Kidney (tissue), 14 donors: Measurements from ENCODE around the gene ATP1B1. TPM values are rescaled to one million over a fixed set of nuclear protein-coding genes. Genes with fewer than 3 reads are reported as not detected.
"Not testable (repeated sequence)": the region's sequence is repeated elsewhere in the genome, so short reads cannot be mapped to it uniquely, and the experiment has no call there.

Source experiments
- DNase-seq, 5 donors: peaks; one replicate each; pipeline ENCODE4 v3.0.0-alpha.2; 2013 to 2020
- FAIRE-seq: peaks from 2 replicates; lab custom pipeline; 2012; peaks lifted over from hg19 to GRCh38; lab: Jason Lieb, UNC
- H3K27ac ChIP-seq, 2 donors: one replicate each; pipeline ENCODE4 v1.7.0; 2013; ENCODE audit warnings: low read depth in 2 of 2, low read length in 2 of 2, inconsistent platforms in 1 of 2
- H3K27me3 ChIP-seq: one replicate; pipeline ENCODE4 v1.7.1; 2013; ENCODE audit warnings: low read length, inconsistent platforms; ENCODE audit not compliant: control insufficient read depth, insufficient read depth
- H3K36me3 ChIP-seq, 3 donors: one replicate each; pipeline versions ENCODE4 v1.7.0 to v1.7.1; 2013; ENCODE audit warnings: low read length in 3 of 3, control low read depth in 1 of 3, inconsistent platforms in 1 of 3; ENCODE audit not compliant: insufficient read depth in 3 of 3, control insufficient read depth in 2 of 3
- H3K4me1 ChIP-seq, 3 donors: one replicate each; pipeline versions ENCODE4 v1.7.0 to v1.7.1; 2013; ENCODE audit warnings: low read length in 3 of 3, inconsistent platforms in 1 of 3, low read depth in 1 of 3; ENCODE audit not compliant: control insufficient read depth in 2 of 3, insufficient read depth in 2 of 3
- H3K4me3 ChIP-seq, 3 donors: one replicate each; pipeline versions ENCODE4 v1.7.0 to v1.8.1; 2013; ENCODE audit warnings: low read length in 3 of 3, control low read depth in 1 of 3, inconsistent platforms in 1 of 3
- H3K9ac ChIP-seq, 3 donors: one replicate each; pipeline versions ENCODE4 v1.7.0 to v1.7.1; 2013; ENCODE audit warnings: low read length in 3 of 3, control low read depth in 1 of 3, inconsistent platforms in 1 of 3
- H3K9me3 ChIP-seq, 3 donors: one replicate each; pipeline versions ENCODE4 v1.7.0 to v1.7.1; 2013; ENCODE audit warnings: low read length in 3 of 3, control low read depth in 1 of 3, inconsistent platforms in 1 of 3; ENCODE audit not compliant: control insufficient read depth in 2 of 3, insufficient read depth in 1 of 3
- CTCF ChIP-seq: IDR thresholded peaks from 3 replicates; pipeline ENCODE4 v1.5.1; 2012; ENCODE audit warnings: mild to moderate bottlenecking, moderate library complexity, borderline replicate concordance; ENCODE audit not compliant: insufficient read depth; ENCODE audit errors: extremely low read depth
- intact Hi-C: fragments of 100-400 bp; cut with DNase I; formaldehyde crosslinking; loops from one replicate; pipeline ENCODE4 v1.11.1; 2022
- polyA plus RNA-seq: library from polyadenylated mRNA; stranded (reverse); fragments of 350-450 nt; fragmentation: Illumina TruSeq; extraction: RNeasy Lipid Tissue Mini Kit (QIAGEN cat#74804); gene quantifications from one replicate; pipeline ENCODE4 v1.2.3, GENCODE V29; 2014; ENCODE audit warnings: low read depth, low replicate concordance; ENCODE audit not compliant: insufficient read depth
- total RNA-seq: library from RNA; stranded (reverse); fragmentation: NEBNext Ultra II Directional; extraction: Animal tissue kit (Norgen Biotek cat#: 25700); gene quantifications from one replicate; pipeline ENCODE4 v1.2.1, GENCODE V29; 2021
- donor health status: control.
- donor health status: control.
- donor health status: control.
- donor health status: control.
- donor health status: control.
- donor health status: DM: yes; HTN: yes; CAD: no.
- donor health status: Normal renal cell carcinoma (clear cell type).

The ATP1B1 gene
- total and polyA plus RNA-seq, 2 donors from 2014 or later: 686 to 1,441 TPM

GRCh38 chr1:169163059-169163458, 56.6 kb downstream of the ATP1B1 start:
- no peaks in the 10 kb centered on the region for H3K36me3 ChIP-seq
- no peak for TF ChIP-seq CTCF

GRCh38 chr1:169175461-169175860, 69.0 kb downstream of the ATP1B1 start:
- intact Hi-C loops: no loop called here
- no peaks in the 10 kb centered on the region for H3K9me3 ChIP-seq
- no peaks in the 10 kb centered on the region for H3K27me3 ChIP-seq
- DNase-seq (no peak), FAIRE-seq (no peak)
- H3K27ac ChIP-seq: no peak overlapping the region
- H3K36me3 ChIP-seq: no peaks in the 10 kb centered on the region
- no peak for TF ChIP-seq CTCF
- H3K4me1 ChIP-seq: no peaks in the 10 kb centered on the region
- no peak overlapping the region for H3K4me3 ChIP-seq
- H3K9ac ChIP-seq: no peak overlapping the region

More at GRCh38 chr1:169163059-169163458, 56.6 kb downstream of the ATP1B1 start:
- DNase-seq (no peak), FAIRE-seq (no peak)
- Histone ChIP-seq H3K27ac (no peak overlapping the region), H3K27me3 (no peaks in the 10 kb centered on the region), H3K9ac (no peak overlapping the region), H3K4me1 (peaks cover 0 to 4% (median 0%) of the 10 kb centered on the region in 3 donors), H3K4me3 (no peak overlapping the region), H3K9me3 (no peaks in the 10 kb centered on the region)
- intact Hi-C loops: no loop called here

- intact Hi-C loops, FAIRE-seq, H3K4me1 ChIP-seq, H3K27ac ChIP-seq, DNase-seq, H3K27me3 ChIP-seq, H3K9me3 ChIP-seq, H3K36me3 ChIP-seq, H3K4me3 ChIP-seq, H3K9ac ChIP-seq: not testable (repeated sequence)
Observed at GRCh38 chr1:169179431-169179830, 72.9 kb downstream of the ATP1B1 start.

- DNase-seq (no peak), FAIRE-seq (no peak)
- H3K27me3 ChIP-seq: no peaks in the 10 kb centered on the region
- no peaks in the 10 kb centered on the region for H3K36me3 ChIP-seq
- H3K4me3 ChIP-seq: no peak overlapping the region
- no peak overlapping the region for H3K27ac ChIP-seq
- no peak overlapping the region for H3K9ac ChIP-seq
- intact Hi-C loops: no loop called here
- no peaks in the 10 kb centered on the region for H3K9me3 ChIP-seq
- H3K4me1 ChIP-seq: no peaks in the 10 kb centered on the region
- no peak for TF ChIP-seq CTCF
Observed at GRCh38 chr1:169180174-169180573, 73.7 kb downstream of the ATP1B1 start.
